Erythroblast (primary cell): ENCODE measurements around the gene PAFAH2.

Experiments
- GATA1 ChIP-seq: IDR thresholded peaks from 2 replicates; pipeline ENCODE4 v1.6.1; 2011; ENCODE audit warnings: low read depth, mild to moderate bottlenecking, control low read depth, low read length, moderate library complexity
- POLR2A ChIP-seq: IDR thresholded peaks from 2 replicates; pipeline ENCODE4 v1.6.1; 2011; ENCODE audit warnings: mild to moderate bottlenecking, low read length

GRCh38 chr1:26044414-26044813, 46.6 kb upstream of the PAFAH2 start:
- TF ChIP-seq POLR2A (no peak), GATA1 (no peak)
